Measurements from ENCODE around the gene MAN1C1. TPM values are rescaled to one million over a fixed set of nuclear protein-coding genes. Genes with fewer than 3 reads are reported as not detected.
"Not testable (repeated sequence)": the region's sequence is repeated elsewhere in the genome, so short reads cannot be mapped to it uniquely, and the experiment has no call there.

MAN1C1 gene
- total and polyA plus RNA-seq, 7 donors, result 1.8 to 6.7 (median 2.0) TPM

GRCh38 chr1:25594971-25595370 lies 21.6 kb upstream of the MAN1C1 start:
- H3K27ac ChIP-seq, result no peak overlapping the region
- 72 to 96% (median 87%) methylated on average over 2 of the region's 2 CpGs for WGBS, 3 donors
- H3K9me3 ChIP-seq, result no peaks in the 10 kb centered on the region
- intact Hi-C loops (cut with DNase I), result no loop called here
- ATAC-seq (no peak), DNase-seq (no peak)
- no peaks in the 10 kb centered on the region for H3K36me3 ChIP-seq (ENCODE audit: insufficient read depth in 1 of 2, low read depth in 1 of 2)
- H3K27me3 ChIP-seq (ENCODE audit: insufficient read depth in 3 of 3, low read length in 2 of 3), result no peaks in the 10 kb centered on the region
- TF ChIP-seq CTCF (IDR thresholded peaks at IDR 0.05), result no peak
- no peak overlapping the region for H3K4me3 ChIP-seq
- peaks cover 5% of the 10 kb centered on the region for H3K4me1 ChIP-seq

GRCh38 chr1:25596641-25597040 lies 19.9 kb upstream of the MAN1C1 start:
- H3K4me3 ChIP-seq; H3K36me3 ChIP-seq (ENCODE audit: insufficient read depth in 1 of 2, low read depth in 1 of 2); DNase-seq; intact Hi-C loops (cut with DNase I); H3K9me3 ChIP-seq; H3K27me3 ChIP-seq (ENCODE audit: insufficient read depth in 3 of 3, low read length in 2 of 3); ATAC-seq; H3K27ac ChIP-seq; H3K4me1 ChIP-seq: not testable (repeated sequence)
- 88 to 93% (median 90%) methylated on average over 5 of the region's 5 CpGs for WGBS, 3 donors

GRCh38 chr1:25598879-25599278 lies 17.7 kb upstream of the MAN1C1 start:
- no peaks in the 10 kb centered on the region for H3K9me3 ChIP-seq
- intact Hi-C loops (cut with DNase I), result no loop called here
- H3K4me3 ChIP-seq, result no peak overlapping the region
- no peak for DNase-seq
- no peaks in the 10 kb centered on the region for H3K27me3 ChIP-seq (ENCODE audit: insufficient read depth in 3 of 3, low read length in 2 of 3)
- no peak for TF ChIP-seq CTCF (IDR thresholded peaks at IDR 0.05)
- H3K4me1 ChIP-seq, result no peaks in the 10 kb centered on the region
- ATAC-seq, result no peak
- 94 to 98% (median 95%) methylated on average over 1 of the region's 1 CpG for WGBS, 3 donors
- no peaks in the 10 kb centered on the region for H3K36me3 ChIP-seq (ENCODE audit: insufficient read depth in 1 of 2, low read depth in 1 of 2)
- H3K27ac ChIP-seq, result no peak overlapping the region

GRCh38 chr1:25599969-25600610 lies 16.5 kb upstream of the MAN1C1 start:
- intact Hi-C loops (cut with DNase I), result no loop called here
- Histone ChIP-seq H3K9me3 (no peaks in the 10 kb centered on the region), H3K4me1 (no peaks in the 10 kb centered on the region), H3K27ac (no peak overlapping the region), H3K4me3 (no peak overlapping the region), H3K27me3 (ENCODE audit: insufficient read depth in 3 of 3, low read length in 2 of 3) (no peaks in the 10 kb centered on the region), H3K36me3 (ENCODE audit: insufficient read depth in 1 of 2, low read depth in 1 of 2) (no peaks in the 10 kb centered on the region)
- no peak for TF ChIP-seq CTCF (IDR thresholded peaks at IDR 0.05)
- DNase-seq (no peak), ATAC-seq (no peak)
- 91 to 94% (median 92%) methylated on average over 7 of the region's 7 CpGs for WGBS, 3 donors

GRCh38 chr1:25600971-25601699 lies 15.5 kb upstream of the MAN1C1 start:
- 79 to 90% (median 89%) methylated on average over 5 of the region's 5 CpGs for WGBS, 3 donors
- H3K36me3 ChIP-seq (ENCODE audit: insufficient read depth in 1 of 2, low read depth in 1 of 2); H3K4me3 ChIP-seq; ATAC-seq; intact Hi-C loops (cut with DNase I); H3K4me1 ChIP-seq; H3K9me3 ChIP-seq; H3K27me3 ChIP-seq (ENCODE audit: insufficient read depth in 3 of 3, low read length in 2 of 3); DNase-seq; H3K27ac ChIP-seq: not testable (repeated sequence)

GRCh38 chr1:25603779-25604538 lies 12.6 kb upstream of the MAN1C1 start:
- H3K4me3 ChIP-seq; H3K4me1 ChIP-seq; H3K36me3 ChIP-seq (ENCODE audit: insufficient read depth in 1 of 2, low read depth in 1 of 2); H3K27me3 ChIP-seq (ENCODE audit: insufficient read depth in 3 of 3, low read length in 2 of 3); H3K27ac ChIP-seq; intact Hi-C loops (cut with DNase I); DNase-seq; H3K9me3 ChIP-seq; ATAC-seq: not testable (repeated sequence)
- WGBS, 3 donors, result 87 to 98% (median 88%) methylated on average over 7 to 45 of the region's 55 CpGs

All from psoas muscle (tissue), 8 donors.